Spleen (tissue), 11 donors: ENCODE results near the gene CUTA. TPM values are rescaled to one million over a fixed set of nuclear protein-coding genes. Genes with fewer than 3 reads are reported as not detected.

Source experiments
- DNase-seq: peaks from one replicate; pipeline ENCODE4 v3.0.0-alpha.2; 2020
- H3K27ac ChIP-seq, 8 donors: fragments of 200-600 bp; sonication (generic) in 7 of 8; 1 replicate in 4 of 8; 2 replicates in 4 of 8; pipeline versions ENCODE4 v1.5.0 to v1.8.0; 2016 to 2021; ENCODE audit warnings: inconsistent platforms in 4 of 8, mild to moderate bottlenecking in 4 of 8, moderate library complexity in 1 of 8
- H3K27me3 ChIP-seq, 7 donors: fragments of 200-600 bp; sonication (generic) in 6 of 7; replicated peaks in 1 of 7; 1 replicate in 4 of 7; 2 replicates in 3 of 7; pipeline versions ENCODE4 v1.5.0 to v1.8.0; 2016 to 2021; ENCODE audit warnings: inconsistent platforms in 3 of 7, mild to moderate bottlenecking in 1 of 7
- H3K36me3 ChIP-seq, 6 donors: fragments of 200-600 bp; sonication (generic) in 5 of 6; 1 replicate in 4 of 6; 2 replicates in 2 of 6; pipeline versions ENCODE4 v1.5.0 to v1.8.0; 2016 to 2021; ENCODE audit warnings: inconsistent platforms in 2 of 6
- H3K4me1 ChIP-seq, 6 donors: fragments of 200-600 bp; sonication (generic) in 5 of 6; 1 replicate in 3 of 6; 2 replicates in 3 of 6; pipeline versions ENCODE4 v1.5.0 to v1.8.0; 2016 to 2021; ENCODE audit warnings: inconsistent platforms in 3 of 6
- H3K4me3 ChIP-seq, 8 donors: fragments of 200-600 bp; sonication (generic) in 7 of 8; 1 replicate in 4 of 8; 2 replicates in 4 of 8; pipeline versions ENCODE4 v1.5.0 to v1.8.0; 2016 to 2021; ENCODE audit warnings: inconsistent platforms in 4 of 8, mild to moderate bottlenecking in 4 of 8, moderate library complexity in 2 of 8
- H3K9me3 ChIP-seq, 8 donors: fragments of 200-600 bp; sonication (generic) in 7 of 8; 1 replicate in 4 of 8; 2 replicates in 4 of 8; pipeline versions ENCODE4 v1.5.0 to v1.8.0; 2016 to 2021; ENCODE audit warnings: inconsistent platforms in 4 of 8
- CTCF ChIP-seq, 11 experiments: fragments of 200-600 bp in 7 of 11; fragments of 450-650 bp in 4 of 11; sonication (generic) in 4 of 11; IDR thresholded peaks in 8 of 11; conservative IDR thresholded peaks in 3 of 11; 1 replicate in 7 of 11; 2 replicates in 4 of 11; pipeline versions ENCODE4 v1.4.0 to v1.8.0; 2016 to 2021; ENCODE audit warnings: antibody characterized with exemption in 11 of 11, inconsistent platforms in 4 of 11, mild to moderate bottlenecking in 1 of 11
- POLR2A ChIP-seq, 3 donors: fragments of 450-650 bp; IDR thresholded peaks; one replicate each; pipeline ENCODE4 v1.5.1; 2017; ENCODE audit warnings: antibody characterized with exemption in 3 of 3, mild to moderate bottlenecking in 1 of 3
- POLR2AphosphoS5 ChIP-seq, 3 donors: sonication (generic); formaldehyde crosslinking; IDR thresholded peaks; one replicate each; pipeline ENCODE4 v1.5.1; 2017; ENCODE audit warnings: antibody characterized with exemption in 3 of 3
- WGBS, 5 donors: extraction: QIAGEN DNeasy Blood & Tissue Kit in 3 of 5; methylation state at CpG; one replicate each; pipeline versions ENCODE4 v1.1.5 to v1.1.7; 2013 to 2018; 5-methylcytosine and 5-hydroxymethylcytosine counted together
- intact Hi-C: fragments of 100-400 bp; cut with DNase I; formaldehyde crosslinking; loops from one replicate; pipeline ENCODE4 v1.15.0; 2023; ENCODE audit warnings: low total_unique reads
- polyA plus RNA-seq, 3 donors: library from polyadenylated mRNA; stranded (reverse); fragments of 200-250 nt; gene quantifications; one replicate each; pipeline ENCODE4 v1.2.1, GENCODE V29; 2013
- total RNA-seq, 7 donors: library from RNA; depleted of rRNA in 3 of 7; stranded (reverse); fragments of >200 nt in 3 of 7; fragmentation: NEBNext Ultra II Directional in 4 of 7; extraction: Animal tissue kit (Norgen Biotek cat#: 25700) in 4 of 7; gene quantifications; one replicate each; pipeline versions ENCODE4 v1.1.0 to v1.2.1, GENCODE V29; 2016 to 2021
- donor health status: healthy with polysubstance abuse.
- donor health status: DM: no; HTN: no; CAD: no; lungs with moderate emphysema.
- donor health status: DM: no; HTN: no; CAD: no.
- donor health status: Bipolar disorder and iron deficiency.
- donor health status: healthy.
- donor health status: DM: no; HTN: no; CAD: no.
- donor health status: DM: yes; HTN: yes; CAD: no.

CUTA gene
- total and polyA plus RNA-seq, 10 donors = 113 to 225 (median 137) TPM

- peak; percentile 54 for DNase-seq
- H3K4me3 ChIP-seq = peak overlapping the region in 7 of 8 donors; percentile 62 to 80 (median 71)
- H3K4me1 ChIP-seq = peaks cover 47 to 79% (median 75%) of the 10 kb centered on the region in 6 donors
- H3K36me3 ChIP-seq = peaks cover 2 to 47% (median 43%) of the 10 kb centered on the region in 6 donors
- peak overlapping the region; percentile 88 to 99 (median 96) for H3K27ac ChIP-seq
- no peaks in the 10 kb centered on the region for H3K9me3 ChIP-seq
- WGBS, 5 donors = 48 to 60% (median 58%) methylated on average over 12 of the region's 12 CpGs
- intact Hi-C loops = no loop called here
- peaks cover 0 to 6% (median 0%) of the 10 kb centered on the region in 7 donors for H3K27me3 ChIP-seq
- TF ChIP-seq POLR2AphosphoS5 (IDR thresholded peaks at IDR 0.05) (peak in 1 of 3 donors; percentile 47), CTCF (IDR thresholded peaks at IDR 0.05 in 8 of 11, conservative IDR thresholded peaks at IDR 0.05 in 3 of 11) (no peak), POLR2A (IDR thresholded peaks at IDR 0.05) (no peak)
These were observed 1.4 kb downstream of the CUTA start for GRCh38 chr6:33416386-33417127.

- 69 to 88% (median 81%) methylated on average over 9 of the region's 9 CpGs for WGBS, 5 donors
- Histone ChIP-seq H3K4me1 (peaks cover 47 to 85% (median 78%) of the 10 kb centered on the region in 6 donors), H3K9me3 (no peaks in the 10 kb centered on the region), H3K27ac (peak overlapping the region in 6 of 8 donors; percentile 10 to 99 (median 96)), H3K36me3 (peaks cover 2 to 47% (median 43%) of the 10 kb centered on the region in 6 donors), H3K27me3 (peaks cover 0 to 6% (median 0%) of the 10 kb centered on the region in 7 donors), H3K4me3 (peak overlapping the region in 1 of 8 donors; percentile 75)
- intact Hi-C loops = no loop called here
- TF ChIP-seq POLR2A (IDR thresholded peaks at IDR 0.05) = no peak
- no peak for TF ChIP-seq POLR2AphosphoS5 (IDR thresholded peaks at IDR 0.05)
- TF ChIP-seq CTCF (IDR thresholded peaks at IDR 0.05 in 8 of 11, conservative IDR thresholded peaks at IDR 0.05 in 3 of 11) = no peak
- DNase-seq = peak; percentile 76
These were observed 2.1 kb downstream of the CUTA start for GRCh38 chr6:33415831-33416230.

GRCh38 chr6:33414592-33415271, 3.2 kb downstream of the CUTA start:
- H3K36me3 ChIP-seq = peaks cover 2 to 47% (median 43%) of the 10 kb centered on the region in 6 donors
- WGBS, 5 donors = 63 to 83% (median 77%) methylated on average over 11 to 12 of the region's 12 CpGs
- H3K27ac ChIP-seq = peak overlapping the region in 4 of 8 donors; percentile 13 to 99 (median 66)
- peak; percentile 78 for DNase-seq
- intact Hi-C loops = no loop called here
- TF ChIP-seq CTCF (IDR thresholded peaks at IDR 0.05 in 8 of 11, conservative IDR thresholded peaks at IDR 0.05 in 3 of 11) (peak in 3 of 11 experiments; percentile 21 to 41 (median 27)), POLR2AphosphoS5 (IDR thresholded peaks at IDR 0.05) (peak in 1 of 3 donors; percentile 41), POLR2A (IDR thresholded peaks at IDR 0.05) (no peak)
- no peaks in the 10 kb centered on the region for H3K9me3 ChIP-seq
- H3K4me3 ChIP-seq = no peak overlapping the region
- H3K4me1 ChIP-seq = peaks cover 47 to 86% (median 78%) of the 10 kb centered on the region in 6 donors
- H3K27me3 ChIP-seq = peaks cover 0 to 5% (median 0%) of the 10 kb centered on the region in 7 donors
